DMS 273 (cell line): ENCODE results near the gene MAPK4.

Experiments
- DNase-seq: peaks from one replicate; lab custom pipeline; 2025; ENCODE audit not compliant: unreplicated experiment; lab: John Stamatoyannopoulos, UW

MAPK4 gene

GRCh38 chr18:50651334-50651733 is 91.4 kb downstream of the MAPK4 start:
- DNase-seq: no peak

- DNase-seq: no peak
Measured at GRCh38 chr18:50653402-50654093, 93.7 kb downstream of the MAPK4 start.

- DNase-seq: no peak
Measured at GRCh38 chr18:50654211-50654610, 94.3 kb downstream of the MAPK4 start.

- no peak for DNase-seq
Measured at GRCh38 chr18:50654658-50655550, 95.0 kb downstream of the MAPK4 start.

- DNase-seq: no peak
Measured at GRCh38 chr18:50656396-50656795, 96.5 kb downstream of the MAPK4 start.

GRCh38 chr18:50656841-50657470 is 97.1 kb downstream of the MAPK4 start:
- no peak for DNase-seq

- DNase-seq: no peak
Measured at GRCh38 chr18:50658601-50659000, 98.7 kb downstream of the MAPK4 start.

GRCh38 chr18:50659091-50660003 is 99.5 kb downstream of the MAPK4 start:
- peak; percentile 71 for DNase-seq

- no peak for DNase-seq
Measured at GRCh38 chr18:50661013-50661412, 101.1 kb downstream of the MAPK4 start.

GRCh38 chr18:50662177-50662576 is 102.3 kb downstream of the MAPK4 start:
- DNase-seq: peak; percentile 75

GRCh38 chr18:50662775-50663383 is 103.0 kb downstream of the MAPK4 start:
- no peak for DNase-seq

GRCh38 chr18:50663626-50664441 is 103.9 kb downstream of the MAPK4 start:
- no peak for DNase-seq

GRCh38 chr18:50665015-50665414 is 105.1 kb downstream of the MAPK4 start:
- no peak for DNase-seq

- DNase-seq: peak; percentile 37
Measured at GRCh38 chr18:50665519-50665918, 105.6 kb downstream of the MAPK4 start.

GRCh38 chr18:50666536-50666935 is 106.6 kb downstream of the MAPK4 start:
- DNase-seq: no peak

GRCh38 chr18:50671376-50671775 is 111.5 kb downstream of the MAPK4 start:
- DNase-seq: no peak

GRCh38 chr18:50674307-50674980 is 114.6 kb downstream of the MAPK4 start:
- DNase-seq: no peak

GRCh38 chr18:50675043-50675442 is 115.2 kb downstream of the MAPK4 start:
- DNase-seq: no peak

- no peak for DNase-seq
Measured at GRCh38 chr18:50678651-50679050, 118.8 kb downstream of the MAPK4 start.
